Measurements from ENCODE around the gene ACACA.
A peak's percentile ranks its signal among the peaks of the same experiment; 100 is the strongest.

The ACACA gene

DNA sequence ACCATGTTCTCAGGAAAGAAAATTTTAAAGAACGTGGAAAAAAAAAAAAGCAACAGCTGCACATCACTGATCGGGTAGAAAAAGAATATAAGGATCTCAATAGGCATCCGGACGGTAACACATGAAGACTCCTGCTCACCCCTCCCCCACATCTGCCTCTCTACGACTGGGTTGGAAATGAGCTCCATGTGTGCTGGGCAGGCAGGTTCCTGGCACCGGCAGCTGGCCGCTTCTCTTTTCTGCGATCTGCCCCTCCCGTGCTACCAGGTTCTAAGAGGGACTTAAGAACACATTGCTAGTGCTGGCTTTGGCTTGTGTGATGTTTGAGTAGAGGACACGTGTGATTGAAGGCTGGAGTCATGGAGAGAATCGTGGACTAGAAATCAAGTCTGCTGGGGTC is 342.4 kb downstream of the ACACA start:
- DNase-seq, result no peak

DNA sequence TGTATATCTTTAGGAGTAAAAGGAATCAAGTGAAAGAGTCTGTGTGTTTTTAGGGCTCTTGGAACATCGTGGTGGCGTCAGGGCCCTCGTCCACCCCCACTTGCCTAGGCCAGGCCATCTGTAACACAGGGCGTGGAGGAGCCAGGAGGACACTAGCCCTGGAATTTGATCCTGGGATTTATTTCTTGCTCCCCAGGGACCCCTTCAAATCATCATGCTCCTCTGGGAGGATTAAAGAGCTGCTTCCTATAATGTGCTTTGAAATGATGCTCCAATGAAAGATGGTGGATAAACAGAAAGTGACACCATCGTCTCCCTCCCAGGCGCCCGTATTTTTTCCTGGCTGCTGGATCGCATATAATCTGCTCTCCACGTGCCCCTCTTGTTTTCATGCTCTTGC is 344.6 kb downstream of the ACACA start:
- DNase-seq, result no peak

DNA sequence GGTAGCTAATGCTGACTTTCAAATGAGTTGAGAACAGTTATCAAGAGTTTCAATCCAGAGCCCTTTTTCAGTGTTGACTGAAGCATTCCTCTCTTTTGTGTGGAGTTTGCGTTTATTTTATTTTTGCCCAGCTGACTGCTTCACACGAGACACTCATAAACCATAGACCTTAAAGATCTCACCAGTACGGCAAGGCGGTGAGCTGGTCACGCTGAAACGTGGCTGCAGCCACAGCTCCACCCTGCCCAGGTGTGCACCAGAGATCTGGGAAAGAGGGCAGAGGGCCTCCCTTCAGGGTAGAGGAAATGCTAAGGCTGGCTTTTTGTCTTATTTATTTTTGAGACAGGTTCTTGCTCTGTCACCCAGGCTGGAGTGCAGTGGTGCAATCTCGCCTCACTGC is 345.7 kb downstream of the ACACA start:
- no peak for DNase-seq

DNA sequence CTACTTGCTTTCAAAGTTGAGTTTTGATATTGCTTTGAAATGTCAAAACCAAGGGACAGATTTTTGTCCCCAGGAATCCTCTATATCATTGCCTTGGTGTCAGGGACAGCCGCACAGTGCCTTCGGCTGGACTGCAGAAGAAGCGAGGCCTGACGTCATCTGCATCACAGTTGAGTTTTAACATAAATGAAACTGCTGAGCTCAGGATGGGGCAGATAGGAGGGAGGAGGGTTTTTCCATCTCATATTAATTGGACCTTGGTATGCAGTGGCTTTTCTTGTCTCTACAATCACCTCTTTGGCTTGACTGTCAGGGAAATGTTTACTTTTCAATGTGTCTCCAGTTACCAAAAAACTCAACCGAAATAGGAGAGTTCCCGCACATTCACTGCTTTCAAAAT is 346.5 kb downstream of the ACACA start:
- DNase-seq, result no peak

DNA sequence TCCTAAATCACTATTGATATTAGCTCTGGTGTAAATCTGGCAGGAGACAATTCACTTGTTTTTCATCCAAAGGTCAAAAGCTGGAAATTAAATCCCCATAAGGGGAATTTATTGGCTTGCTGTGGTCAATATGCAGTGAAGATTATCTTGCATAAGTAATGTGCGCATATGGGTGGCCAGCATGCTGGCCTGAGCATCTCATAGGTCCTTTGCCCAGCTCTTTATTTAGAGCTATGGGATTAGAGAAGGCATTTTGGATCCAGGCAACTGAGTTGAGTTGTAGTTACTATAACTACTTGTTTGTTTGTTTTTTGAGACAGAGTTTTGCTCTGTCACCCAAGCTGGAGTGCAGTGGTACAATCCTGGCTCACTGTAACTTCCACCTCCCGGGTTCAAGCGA is 347.1 kb downstream of the ACACA start:
- no peak for DNase-seq

DNA sequence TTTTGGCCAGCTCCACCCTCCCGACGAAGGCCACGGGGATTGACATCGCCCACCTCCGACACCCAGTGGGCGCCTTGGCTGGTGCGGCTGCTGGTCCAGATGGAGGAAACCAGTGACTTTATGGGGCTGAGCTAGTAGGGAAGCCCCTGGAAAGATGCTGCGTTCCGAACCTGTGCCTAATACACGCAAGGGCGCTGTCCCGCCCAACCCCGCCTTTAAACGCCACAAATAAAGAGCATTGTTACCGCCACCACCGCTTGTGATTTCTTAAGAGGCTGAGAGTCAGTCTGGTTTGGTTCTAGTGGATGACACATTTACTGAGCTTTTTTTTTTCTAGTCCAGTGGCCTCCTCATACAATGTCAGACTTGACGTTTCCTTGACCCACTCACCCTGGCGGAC is 350.0 kb downstream of the ACACA start:
- DNase-seq, result no peak

DNA sequence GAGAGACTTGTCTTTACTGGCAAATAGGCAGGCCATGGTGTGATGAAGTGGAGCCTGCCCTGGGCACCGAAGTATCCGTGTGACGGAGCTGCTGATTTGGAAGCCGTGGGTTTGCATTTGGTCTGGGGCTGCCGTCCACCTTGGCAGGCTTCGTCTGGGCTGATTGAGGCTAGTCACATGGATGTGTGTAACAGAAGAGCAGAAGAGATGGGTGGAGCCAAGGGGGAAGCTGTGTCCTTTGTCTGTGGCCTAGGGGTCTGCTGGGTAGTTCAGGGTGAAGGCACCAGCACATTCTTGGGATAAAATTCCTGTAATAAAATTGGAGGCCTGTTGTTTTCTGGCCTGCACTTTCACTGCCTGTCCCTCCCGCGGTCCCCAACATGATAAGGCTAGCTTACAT is 351.7 kb downstream of the ACACA start:
- no peak for DNase-seq

DNA sequence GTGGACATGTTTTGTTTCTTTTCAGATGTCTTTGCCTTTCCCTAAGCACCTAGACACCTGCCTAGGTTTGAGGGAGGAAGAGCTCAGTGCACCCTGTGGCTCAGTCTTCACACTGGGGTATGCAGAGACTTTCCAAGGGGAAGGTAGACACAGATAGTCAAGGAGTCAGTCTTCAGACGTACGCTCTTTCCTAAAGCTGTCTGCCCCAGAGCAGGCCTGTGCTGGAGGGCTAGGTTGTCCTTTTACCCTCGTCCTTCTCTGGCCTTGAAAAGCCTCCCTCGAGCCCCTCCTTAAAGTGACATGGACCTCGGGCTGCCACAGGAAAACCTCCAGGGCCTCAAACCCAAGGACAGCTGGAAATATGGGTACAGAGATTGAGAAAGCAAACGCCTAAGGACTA is 354.2 kb downstream of the ACACA start:
- DNase-seq, result no peak

DNA sequence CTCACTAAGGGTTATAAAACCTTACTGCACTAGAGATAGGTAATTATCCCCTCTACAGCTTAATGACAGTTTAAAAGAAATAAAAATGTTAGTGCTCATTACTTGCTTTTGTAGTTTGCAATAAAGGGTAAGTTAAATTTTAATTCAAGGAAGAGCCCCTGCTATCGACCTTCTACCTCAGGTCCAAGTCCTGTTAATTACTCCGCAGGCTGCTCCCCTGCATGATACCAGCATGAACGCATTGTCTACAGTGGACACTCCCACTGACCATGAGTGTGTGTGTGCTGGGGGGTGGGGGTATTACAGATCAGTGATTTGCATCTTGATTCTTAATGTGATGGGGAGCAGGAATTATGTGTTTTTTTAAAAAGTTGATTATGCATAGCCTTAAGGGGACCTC is 354.8 kb downstream of the ACACA start:
- DNase-seq, result no peak

DNA sequence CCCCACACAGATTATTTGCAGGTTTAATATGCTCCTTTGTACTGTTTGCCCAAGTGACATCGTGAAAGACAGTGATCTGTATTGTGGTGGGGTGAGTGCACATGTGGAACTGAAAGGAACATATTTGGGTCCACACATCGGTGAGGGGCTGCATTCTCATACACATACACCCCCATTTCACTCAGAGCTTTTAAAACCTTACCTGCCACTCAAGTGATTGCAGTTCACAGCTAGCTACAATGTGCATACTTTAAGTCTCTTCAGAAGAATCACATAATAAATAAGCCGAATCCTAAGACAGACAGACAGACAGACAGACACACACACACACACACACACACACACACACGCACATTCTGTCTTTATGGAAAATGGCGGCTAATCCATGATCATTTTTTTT is 355.3 kb downstream of the ACACA start:
- DNase-seq, result no peak

DNA sequence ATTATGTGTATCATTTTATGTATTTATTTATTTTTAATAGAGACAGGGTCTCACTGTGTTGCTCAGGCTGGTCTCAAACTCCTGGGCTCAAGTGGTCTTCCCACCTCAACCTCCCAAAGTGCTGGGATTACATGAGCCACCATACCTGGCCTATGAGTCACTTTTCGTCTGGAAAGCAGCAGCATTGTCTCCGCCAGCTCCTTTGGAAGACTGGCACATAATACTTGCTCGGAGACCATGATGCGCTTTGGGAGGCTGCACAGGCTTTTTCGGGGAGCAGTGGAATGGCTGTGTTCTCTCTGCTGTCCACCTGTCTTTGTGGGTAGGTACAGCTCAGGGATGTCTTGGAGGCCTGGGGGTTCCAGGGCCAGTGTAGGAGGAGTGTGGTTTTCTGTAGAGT is 355.7 kb downstream of the ACACA start:
- DNase-seq, result no peak

DNA sequence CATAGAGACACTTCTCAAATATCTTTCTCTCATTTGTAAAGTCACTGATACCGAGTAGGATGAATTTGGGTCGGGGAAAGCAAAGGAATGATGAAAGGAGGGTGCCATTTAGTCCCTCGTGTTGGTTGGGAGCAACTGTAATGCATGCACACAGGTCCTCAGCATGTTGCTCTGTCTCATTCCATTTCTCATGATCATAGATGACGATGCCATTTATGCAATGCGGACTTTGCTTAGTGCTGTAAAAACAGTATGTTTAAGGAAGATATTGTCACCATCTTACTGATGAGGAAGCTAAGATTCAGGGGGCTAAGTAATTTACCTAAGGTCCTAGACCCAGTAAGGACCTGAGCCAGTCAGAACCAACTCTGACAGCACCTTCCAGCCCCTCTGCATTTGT is 357.8 kb downstream of the ACACA start:
- no peak for DNase-seq

DNA sequence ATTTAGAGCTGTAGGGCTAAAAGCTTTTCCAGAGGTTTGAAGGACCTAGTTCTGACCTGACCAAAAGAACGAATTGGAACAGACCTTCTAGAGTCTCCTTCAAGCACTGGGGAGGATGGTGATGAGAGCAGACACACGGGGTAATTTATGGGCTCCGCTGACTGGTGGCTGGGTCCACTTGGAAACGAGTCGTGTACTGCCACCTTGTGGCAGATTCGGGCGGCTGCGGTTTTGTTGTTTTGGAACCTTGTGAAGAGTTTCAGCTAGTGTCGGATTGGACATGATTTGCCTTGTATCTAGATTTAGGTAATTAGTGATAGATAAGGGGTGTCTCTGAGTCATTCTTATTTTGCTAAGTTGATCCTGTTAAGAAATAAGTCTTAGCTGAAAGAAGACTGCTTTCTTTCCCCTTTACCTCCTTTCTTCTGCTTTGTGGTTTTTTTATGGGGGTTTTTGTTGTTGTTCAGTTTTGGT is 359.0 kb downstream of the ACACA start:
- peak; percentile 84 to 86 for DNase-seq

DNA sequence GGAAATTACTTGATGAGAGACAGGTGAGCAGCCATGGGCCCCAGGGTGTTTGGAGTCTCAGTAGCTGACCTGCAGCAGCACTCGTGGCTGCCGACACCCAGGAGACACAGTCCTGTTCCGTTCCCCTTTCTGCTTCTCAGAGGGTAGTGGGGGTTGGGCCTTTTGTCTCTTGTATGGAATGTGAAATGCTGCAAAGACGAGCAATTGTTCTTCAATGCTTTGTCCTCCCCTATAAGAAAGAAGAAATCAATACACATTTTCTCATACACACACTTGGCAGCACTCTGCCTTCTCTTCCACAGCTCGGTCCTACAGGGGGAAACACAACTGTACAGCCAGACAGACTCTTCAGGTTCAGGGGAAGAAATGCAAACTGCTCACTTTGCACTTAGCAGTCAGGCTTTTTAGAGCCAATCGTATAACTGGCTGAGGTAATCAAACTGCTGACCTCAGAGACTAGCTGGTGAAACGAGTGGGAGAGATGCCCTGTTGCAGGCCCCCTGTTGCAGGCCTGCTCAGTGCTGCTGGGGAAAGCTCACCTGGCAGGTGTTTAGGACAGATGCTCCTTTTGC is 361.2 kb downstream of the ACACA start:
- no peak for DNase-seq

DNA sequence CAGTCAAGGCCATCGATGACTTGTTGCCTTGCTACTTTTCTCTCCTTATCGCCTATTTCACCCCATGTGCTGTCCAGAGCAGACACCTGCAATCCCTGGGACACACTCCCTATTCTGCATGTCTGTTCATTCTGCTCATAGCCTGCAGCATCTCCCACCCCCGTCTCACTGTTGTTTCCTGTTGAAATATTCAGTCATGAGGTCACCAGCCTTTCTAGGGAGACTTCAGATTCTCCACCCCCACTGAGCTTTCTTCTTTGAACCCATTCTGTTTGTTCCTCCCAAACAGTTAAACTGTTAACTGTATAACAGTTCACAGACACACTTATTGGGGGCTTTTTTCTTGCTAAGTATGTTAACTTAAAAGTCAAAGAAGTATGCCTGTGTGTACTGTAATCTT is 363.4 kb downstream of the ACACA start:
- DNase-seq, result no peak

DNA sequence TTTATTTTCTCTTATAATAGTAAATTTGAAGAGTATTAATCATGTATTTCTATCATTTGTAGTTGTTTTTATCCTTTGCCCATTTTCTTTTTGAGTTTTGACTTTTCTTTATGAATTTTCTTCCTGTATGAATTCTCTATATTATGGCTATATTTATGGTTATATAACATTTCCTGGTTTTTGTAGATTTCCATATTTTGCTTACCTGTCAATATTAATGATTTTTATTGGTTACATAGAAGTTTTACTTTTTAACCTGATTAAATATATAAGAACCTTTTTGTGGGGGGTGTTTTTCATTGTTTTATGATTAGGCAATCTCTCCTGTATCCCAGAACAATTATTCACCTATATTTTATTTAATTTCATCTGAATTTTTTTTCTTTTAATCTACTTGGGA is 364.7 kb downstream of the ACACA start:
- no peak for DNase-seq

DNA sequence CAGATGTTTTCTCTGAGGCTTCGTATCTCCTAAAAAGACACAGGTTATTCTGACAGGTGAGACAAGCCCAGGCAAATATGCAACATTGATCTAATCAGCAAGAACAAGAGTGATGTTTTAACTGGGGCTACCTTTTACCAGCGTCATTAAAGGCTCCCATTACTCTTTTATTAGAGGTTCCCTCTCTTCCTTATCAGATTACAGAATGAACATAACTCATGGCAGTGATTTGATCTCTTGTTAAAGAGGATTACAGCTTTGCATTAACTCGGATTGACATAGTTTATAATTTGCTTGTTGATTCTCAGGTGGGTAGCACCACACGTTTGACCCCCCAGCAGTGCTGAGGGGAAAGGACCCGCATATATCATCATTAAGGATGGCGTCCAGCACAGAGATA is 367.4 kb downstream of the ACACA start:
- peak in 1 of 2 experiments; percentile 23 for DNase-seq

DNA sequence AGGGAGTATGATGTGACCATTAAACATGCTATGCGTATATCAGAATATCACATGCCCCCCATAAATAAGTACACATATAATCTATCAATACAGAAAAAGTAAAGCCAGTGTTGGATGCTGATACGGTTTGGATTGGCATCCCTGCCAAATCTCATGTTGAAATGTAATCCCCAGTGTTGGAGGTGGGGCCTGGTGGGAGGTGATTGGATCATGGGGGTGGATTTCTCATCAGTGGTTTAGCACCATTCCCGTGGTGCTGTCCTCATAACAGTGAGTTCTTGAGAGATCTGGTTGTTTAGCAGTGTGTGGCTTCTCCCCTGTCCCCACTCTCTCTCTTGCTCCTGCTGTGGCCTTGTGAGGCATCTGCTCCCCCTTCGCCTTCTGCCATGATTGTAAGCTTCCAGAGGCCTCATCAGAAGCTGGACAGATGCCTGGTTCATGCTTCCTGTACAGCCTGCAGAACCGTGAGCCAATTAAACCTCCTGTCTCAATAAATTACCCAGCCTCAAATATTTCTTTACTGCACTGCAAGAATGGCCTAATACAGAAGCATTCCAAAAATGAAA is 369.0 kb downstream of the ACACA start:
- DNase-seq, result no peak

Measured in NCI-H2081 (cell line).